ENCODE data around the gene ASTN2. TPM values are rescaled to one million over a fixed set of nuclear protein-coding genes. Genes with fewer than 3 reads are reported as not detected.

Gene ASTN2
- total and polyA plus RNA-seq, 12 donors: 1.9 to 11.1 (median 4.0) TPM

DNA sequence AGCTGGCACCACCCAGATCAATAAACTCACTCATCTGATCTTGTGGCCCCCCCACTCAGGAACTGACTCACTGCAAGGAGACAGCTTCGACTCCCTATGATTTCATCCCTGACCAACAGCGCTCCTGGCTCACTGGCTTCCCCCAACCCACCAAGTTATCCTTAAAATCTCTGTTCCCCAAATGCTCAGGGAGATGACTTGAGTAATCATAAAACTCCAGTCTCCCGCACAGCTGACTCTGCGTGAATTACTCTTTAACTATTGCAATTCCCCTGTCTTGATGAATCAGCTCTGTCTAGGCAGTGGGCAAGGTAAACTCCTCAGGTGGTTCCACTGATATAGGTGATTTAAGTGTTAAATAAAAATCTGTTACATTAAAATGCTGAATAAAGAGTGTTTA, 729.7 kb downstream of the ASTN2 start:
- no peak for ATAC-seq
- Histone ChIP-seq H3K27ac (no peak overlapping the region), H3K9me3 (peaks cover 0 to 14% (median 0%) of the 10 kb centered on the region in 11 donors), H3K4me3 (no peak overlapping the region), H3K36me3 (no peaks in the 10 kb centered on the region), H3K27me3 (peaks cover 0 to 6% (median 0%) of the 10 kb centered on the region in 7 donors), H3K4me1 (peaks cover 5 to 34% (median 21%) of the 10 kb centered on the region in 9 donors)
- WGBS, 2 donors: 63 to 80% methylated on average over 4 of the region's 4 CpGs
- TF ChIP-seq, protein P1, sequence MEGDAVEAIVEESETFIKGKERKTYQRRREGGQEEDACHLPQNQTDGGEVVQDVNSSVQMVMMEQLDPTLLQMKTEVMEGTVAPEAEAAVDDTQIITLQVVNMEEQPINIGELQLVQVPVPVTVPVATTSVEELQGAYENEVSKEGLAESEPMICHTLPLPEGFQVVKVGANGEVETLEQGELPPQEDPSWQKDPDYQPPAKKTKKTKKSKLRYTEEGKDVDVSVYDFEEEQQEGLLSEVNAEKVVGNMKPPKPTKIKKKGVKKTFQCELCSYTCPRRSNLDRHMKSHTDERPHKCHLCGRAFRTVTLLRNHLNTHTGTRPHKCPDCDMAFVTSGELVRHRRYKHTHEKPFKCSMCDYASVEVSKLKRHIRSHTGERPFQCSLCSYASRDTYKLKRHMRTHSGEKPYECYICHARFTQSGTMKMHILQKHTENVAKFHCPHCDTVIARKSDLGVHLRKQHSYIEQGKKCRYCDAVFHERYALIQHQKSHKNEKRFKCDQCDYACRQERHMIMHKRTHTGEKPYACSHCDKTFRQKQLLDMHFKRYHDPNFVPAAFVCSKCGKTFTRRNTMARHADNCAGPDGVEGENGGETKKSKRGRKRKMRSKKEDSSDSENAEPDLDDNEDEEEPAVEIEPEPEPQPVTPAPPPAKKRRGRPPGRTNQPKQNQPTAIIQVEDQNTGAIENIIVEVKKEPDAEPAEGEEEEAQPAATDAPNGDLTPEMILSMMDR (IDR thresholded peaks at IDR 0.05): no peak
- intact Hi-C loops (cut with DNase I): no loop called here
- DNase-seq: no peak

DNA sequence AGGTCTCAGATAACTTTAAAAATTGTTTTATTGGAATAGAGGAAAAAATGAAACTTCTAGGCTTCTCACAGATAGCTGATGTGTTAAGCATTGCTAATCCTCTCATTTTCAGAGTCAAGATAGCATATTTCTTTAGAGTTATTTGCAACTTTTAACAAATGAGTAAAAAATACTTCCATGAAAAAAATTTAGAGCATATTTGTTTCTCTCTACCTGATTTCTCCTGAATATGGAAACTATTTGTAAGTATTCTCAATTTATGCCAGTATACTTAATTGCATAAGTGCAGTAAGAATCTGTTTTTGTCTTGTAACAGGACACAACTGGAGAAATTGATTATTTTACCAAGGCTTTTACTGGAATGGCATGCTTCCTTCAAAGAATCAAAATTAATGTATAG, 731.3 kb downstream of the ASTN2 start:
- H3K4me3 ChIP-seq: no peak overlapping the region
- peaks cover 5 to 19% (median 16%) of the 10 kb centered on the region in 9 donors for H3K4me1 ChIP-seq
- DNase-seq (no peak), ATAC-seq (no peak)
- intact Hi-C loops (cut with DNase I): no loop called here
- no peak overlapping the region for H3K27ac ChIP-seq
- H3K9me3 ChIP-seq: peaks cover 0 to 14% (median 0%) of the 10 kb centered on the region in 11 donors
- TF ChIP-seq, protein P1 (IDR thresholded peaks at IDR 0.05): no peak
- H3K27me3 ChIP-seq: peaks cover 0 to 6% (median 0%) of the 10 kb centered on the region in 7 donors
- no peaks in the 10 kb centered on the region for H3K36me3 ChIP-seq

DNA sequence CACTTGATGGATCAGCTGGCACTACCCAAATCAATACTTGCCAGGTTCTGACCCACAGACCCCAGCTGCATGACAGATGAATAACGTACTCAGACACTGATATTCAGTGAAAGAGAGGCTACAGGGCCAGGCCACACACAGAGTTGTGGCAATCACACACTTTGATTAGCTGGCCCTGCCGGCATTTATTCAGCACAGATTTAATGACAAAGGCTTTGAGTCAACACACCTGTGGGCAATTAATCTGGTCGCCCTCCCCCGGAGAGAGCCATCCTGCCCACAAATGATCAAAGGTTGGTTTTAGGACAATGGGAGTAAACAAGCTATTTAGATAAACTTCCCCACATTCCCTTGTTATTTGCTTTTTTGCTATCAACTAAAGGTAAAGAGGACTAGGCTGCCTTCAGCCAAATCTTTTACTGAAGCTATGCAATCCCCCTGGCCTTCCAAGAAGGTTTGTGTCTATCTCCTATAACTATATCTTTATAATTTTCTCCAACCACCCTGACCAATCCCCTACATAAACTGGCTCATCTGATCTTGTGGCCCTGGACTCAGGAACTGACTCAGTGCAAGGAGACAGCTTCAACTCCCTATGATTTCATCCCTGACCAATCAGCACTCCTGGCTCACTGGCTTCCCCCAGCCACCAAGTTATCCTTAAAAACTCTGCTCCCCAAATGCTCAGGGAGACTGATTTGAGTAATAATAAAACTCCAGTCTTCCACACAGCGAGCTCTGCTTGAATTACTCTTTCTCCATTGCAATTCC, 740.5 kb downstream of the ASTN2 start:
- H3K27me3 ChIP-seq: no peaks in the 10 kb centered on the region
- ATAC-seq (no peak), DNase-seq (no peak)
- no peaks in the 10 kb centered on the region for H3K4me1 ChIP-seq
- intact Hi-C loops (cut with DNase I): no loop called here
- no peak overlapping the region for H3K4me3 ChIP-seq
- no peak overlapping the region for H3K27ac ChIP-seq
- 91 to 94% methylated on average over 5 of the region's 5 CpGs for WGBS, 2 donors
- no peaks in the 10 kb centered on the region for H3K36me3 ChIP-seq
- TF ChIP-seq, protein P1 (IDR thresholded peaks at IDR 0.05): no peak
- peaks cover 0 to 22% (median 5%) of the 10 kb centered on the region in 11 donors for H3K9me3 ChIP-seq

DNA sequence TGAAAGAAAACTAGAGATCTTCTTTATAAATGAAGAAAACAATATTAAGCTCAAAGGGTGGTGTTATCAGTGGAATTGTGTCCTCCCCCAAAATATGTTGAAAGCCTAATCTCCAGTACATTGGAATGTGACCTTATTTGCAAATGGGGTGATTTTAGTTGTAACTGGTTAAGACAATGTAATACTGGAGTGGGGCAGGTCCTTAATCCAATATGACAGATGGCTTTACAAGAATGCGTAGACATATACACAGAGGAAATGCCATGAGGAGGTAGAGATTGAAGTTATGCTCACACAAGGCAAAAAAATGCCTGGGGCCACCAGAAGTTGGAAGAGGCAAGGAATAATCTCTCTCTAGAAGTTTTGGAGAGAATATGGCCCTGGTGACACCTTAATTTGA, 741.5 kb downstream of the ASTN2 start:
- Histone ChIP-seq H3K9me3 (peaks cover 0 to 22% (median 5%) of the 10 kb centered on the region in 11 donors), H3K27ac (no peak overlapping the region), H3K27me3 (no peaks in the 10 kb centered on the region), H3K4me3 (no peak overlapping the region), H3K4me1 (no peaks in the 10 kb centered on the region), H3K36me3 (no peaks in the 10 kb centered on the region)
- 58 to 95% methylated on average over 1 of the region's 1 CpG for WGBS, 2 donors
- intact Hi-C loops (cut with DNase I): no loop called here
- TF ChIP-seq, protein P1 (IDR thresholded peaks at IDR 0.05): no peak
- DNase-seq (no peak), ATAC-seq (no peak)
